Upper lobe of left lung (tissue), 6 donors: Measurements from ENCODE around the gene TRIP13. TPM values are rescaled to one million over a fixed set of nuclear protein-coding genes. Genes with fewer than 3 reads are reported as not detected.
A peak's percentile ranks its signal among the peaks of the same experiment; 100 is the strongest.

Experiments used
- ATAC-seq, 2 donors: fragments of 200-7000 bp; cut with Tn5 transposase; one replicate each; pipeline ENCODE4 v1.9.1; 2022; ENCODE audit warnings: mild to moderate bottlenecking in 2 of 2, moderate library complexity in 2 of 2; ENCODE audit not compliant: low FRiP score in 2 of 2
- DNase-seq, 2 donors: peaks; one replicate each; pipeline ENCODE4 v3.0.0-alpha.2; 2019 to 2020
- H3K27ac ChIP-seq, 4 donors: fragments of 200-600 bp; sonication (generic); one replicate each; pipeline ENCODE4 v1.5.1; 2016 to 2019
- H3K27me3 ChIP-seq, 4 donors: fragments of 200-600 bp; sonication (generic); one replicate each; pipeline ENCODE4 v1.5.1; 2017 to 2019
- H3K36me3 ChIP-seq, 4 donors: fragments of 200-600 bp; sonication (generic); one replicate each; pipeline ENCODE4 v1.5.1; 2016 to 2019
- H3K4me1 ChIP-seq, 4 donors: fragments of 200-600 bp; sonication (generic); one replicate each; pipeline ENCODE4 v1.5.1; 2018 to 2019
- H3K4me3 ChIP-seq, 4 donors: fragments of 200-600 bp; sonication (generic); one replicate each; pipeline ENCODE4 v1.5.1; 2017 to 2019; ENCODE audit warnings: mild to moderate bottlenecking in 2 of 4, moderate library complexity in 1 of 4
- H3K9me3 ChIP-seq, 4 donors: fragments of 200-600 bp; sonication (generic); one replicate each; pipeline ENCODE4 v1.5.1; 2018 to 2019
- EP300 ChIP-seq, 4 donors: sonication (generic); formaldehyde crosslinking; IDR thresholded peaks; one replicate each; pipeline ENCODE4 v1.5.1; 2017; ENCODE audit warnings: antibody characterized with exemption in 4 of 4, control low read depth in 2 of 4
- POLR2A ChIP-seq, 4 donors: fragments of 450-650 bp; IDR thresholded peaks; one replicate each; pipeline ENCODE4 v1.5.1; 2016 to 2017; ENCODE audit warnings: antibody characterized with exemption in 4 of 4, mild to moderate bottlenecking in 2 of 4
- POLR2AphosphoS5 ChIP-seq, 2 donors: sonication (generic); formaldehyde crosslinking; IDR thresholded peaks; one replicate each; pipeline ENCODE4 v1.5.1; 2017; ENCODE audit warnings: antibody characterized with exemption in 2 of 2
- WGBS, 2 donors: methylation state at CpG; one replicate each; pipeline ENCODE4 v1.1.5; 2017 to 2018; 5-methylcytosine and 5-hydroxymethylcytosine counted together
- total RNA-seq, 6 donors: library from RNA; depleted of rRNA in 4 of 6; stranded (reverse); fragments of >200 nt in 4 of 6; gene quantifications; one replicate each; pipeline versions ENCODE4 v1.1.0 to v1.2.1, GENCODE V29; 2016 to 2021
- TF ChIP-seq, protein P1 (sequence below), 6 experiments: fragments of 450-650 bp in 4 of 6; fragments of 200-600 bp in 2 of 6; sonication (generic) in 2 of 6; IDR thresholded peaks; one replicate each; pipeline ENCODE4 v1.5.1; 2016 to 2019; ENCODE audit warnings: antibody characterized with exemption in 6 of 6
- donor health status: DM: no; HTN: no; CAD: no; lungs with moderate emphysema.
- donor health status: DM: no; HTN: yes; CAD: no; lungs with severe emphysema.

TRIP13 gene
- total RNA-seq, 6 donors from 2014 or later: 1.0 to 2.1 (median 1.5) TPM

DNA sequence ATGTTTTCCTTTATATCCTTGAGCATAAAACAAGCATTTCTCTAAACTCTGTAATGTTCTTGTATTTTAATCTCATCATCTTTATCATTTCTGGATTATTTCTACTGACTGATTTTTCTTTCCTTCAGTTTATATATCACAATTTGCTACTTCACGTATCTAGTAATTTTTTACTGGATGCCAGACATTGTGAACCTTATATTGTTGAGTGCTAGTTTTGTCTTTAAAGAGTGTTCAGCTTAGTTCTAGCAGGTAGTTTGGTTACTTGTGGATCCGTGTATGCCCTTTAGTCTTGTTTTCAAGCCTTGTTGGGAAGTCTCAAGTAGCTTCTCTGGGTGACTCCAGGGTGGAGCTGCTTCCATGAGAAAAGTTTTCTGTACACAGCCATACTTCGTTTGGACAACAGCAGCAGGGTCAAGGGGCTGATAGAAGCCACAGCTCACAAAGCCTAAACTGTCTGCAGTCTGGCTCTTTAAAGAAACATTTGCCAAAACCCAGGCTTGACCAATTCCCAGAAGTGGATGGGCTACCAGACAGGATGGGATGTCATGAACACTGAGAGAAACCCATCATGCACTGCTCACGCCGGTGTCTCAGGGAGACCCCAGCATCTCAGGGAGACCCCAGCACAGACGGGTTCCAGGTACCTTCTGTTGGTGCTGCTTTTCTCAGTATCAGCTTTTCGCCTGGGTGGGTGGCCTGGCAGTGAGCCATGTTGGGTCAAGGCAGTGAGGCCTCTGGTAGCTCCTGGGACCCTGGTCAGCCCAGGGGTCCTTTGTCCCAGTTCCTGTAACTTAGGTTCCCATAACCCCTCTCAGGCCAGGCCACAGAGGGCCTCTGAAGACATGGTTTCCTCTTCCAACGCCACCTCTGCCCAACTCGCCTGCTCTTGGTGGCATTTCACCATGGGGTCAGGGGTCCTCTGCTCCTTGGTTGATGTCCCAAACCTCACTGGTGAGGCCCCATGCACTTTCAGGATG, 29.1 kb downstream of the TRIP13 start:
- no peak for TF ChIP-seq EP300 (IDR thresholded peaks at IDR 0.05)
- TF ChIP-seq POLR2AphosphoS5 (IDR thresholded peaks at IDR 0.05): no peak
- TF ChIP-seq, protein P1, sequence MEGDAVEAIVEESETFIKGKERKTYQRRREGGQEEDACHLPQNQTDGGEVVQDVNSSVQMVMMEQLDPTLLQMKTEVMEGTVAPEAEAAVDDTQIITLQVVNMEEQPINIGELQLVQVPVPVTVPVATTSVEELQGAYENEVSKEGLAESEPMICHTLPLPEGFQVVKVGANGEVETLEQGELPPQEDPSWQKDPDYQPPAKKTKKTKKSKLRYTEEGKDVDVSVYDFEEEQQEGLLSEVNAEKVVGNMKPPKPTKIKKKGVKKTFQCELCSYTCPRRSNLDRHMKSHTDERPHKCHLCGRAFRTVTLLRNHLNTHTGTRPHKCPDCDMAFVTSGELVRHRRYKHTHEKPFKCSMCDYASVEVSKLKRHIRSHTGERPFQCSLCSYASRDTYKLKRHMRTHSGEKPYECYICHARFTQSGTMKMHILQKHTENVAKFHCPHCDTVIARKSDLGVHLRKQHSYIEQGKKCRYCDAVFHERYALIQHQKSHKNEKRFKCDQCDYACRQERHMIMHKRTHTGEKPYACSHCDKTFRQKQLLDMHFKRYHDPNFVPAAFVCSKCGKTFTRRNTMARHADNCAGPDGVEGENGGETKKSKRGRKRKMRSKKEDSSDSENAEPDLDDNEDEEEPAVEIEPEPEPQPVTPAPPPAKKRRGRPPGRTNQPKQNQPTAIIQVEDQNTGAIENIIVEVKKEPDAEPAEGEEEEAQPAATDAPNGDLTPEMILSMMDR (IDR thresholded peaks at IDR 0.05): no peak
- ATAC-seq (no peak), DNase-seq (no peak)
- peaks cover 0 to 6% (median 1%) of the 10 kb centered on the region in 4 donors for H3K27me3 ChIP-seq
- H3K27ac ChIP-seq: no peak overlapping the region
- H3K36me3 ChIP-seq: no peaks in the 10 kb centered on the region
- WGBS, 2 donors: 86 to 92% methylated on average over 8 to 9 of the region's 9 CpGs
- no peak overlapping the region for H3K4me3 ChIP-seq
- no peaks in the 10 kb centered on the region for H3K9me3 ChIP-seq
- peaks cover 6 to 8% (median 7%) of the 10 kb centered on the region in 4 donors for H3K4me1 ChIP-seq

DNA sequence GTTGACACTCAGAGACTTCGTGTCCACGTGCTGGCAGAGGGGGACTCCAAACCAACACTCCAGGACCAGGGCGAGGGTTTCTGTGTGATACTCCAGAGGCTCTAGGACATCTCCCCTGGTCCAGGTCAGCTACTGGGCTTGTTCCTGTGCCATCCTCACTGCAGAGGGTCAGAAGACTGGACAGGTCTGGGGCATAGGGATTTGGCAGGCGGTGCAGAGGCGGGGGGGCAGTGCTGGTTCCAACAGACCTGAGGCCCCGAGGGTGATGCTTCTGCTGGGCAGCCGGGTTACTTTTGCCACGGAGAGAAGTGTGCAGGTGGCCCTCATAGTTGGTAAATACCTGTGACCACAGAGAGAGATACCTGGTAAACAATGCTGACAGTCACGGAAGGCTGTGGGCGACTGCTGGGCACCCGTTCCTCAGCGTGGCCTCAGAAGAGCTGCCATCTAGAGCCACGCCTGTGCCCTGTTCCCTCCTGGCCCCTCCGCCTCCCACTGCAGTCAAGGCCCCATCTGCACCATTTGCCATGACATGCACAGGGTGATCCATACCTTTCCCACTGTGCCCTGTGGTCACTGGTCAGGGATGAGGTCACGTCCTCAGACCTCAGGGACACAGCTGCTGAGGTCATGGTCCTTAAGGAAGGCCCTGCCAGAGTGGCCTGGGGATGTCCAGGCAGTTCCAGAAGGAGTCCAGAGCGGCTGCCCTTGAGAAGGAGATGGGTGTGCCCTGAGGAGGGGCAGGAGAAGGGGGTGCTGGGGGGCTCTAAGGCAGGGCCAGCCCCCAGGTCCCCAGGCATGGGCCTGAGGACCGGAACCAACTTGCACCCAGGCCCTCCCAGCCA, 30.0 kb downstream of the TRIP13 start:
- H3K4me1 ChIP-seq: peaks cover 9 to 13% (median 11%) of the 10 kb centered on the region in 4 donors
- H3K9me3 ChIP-seq: no peaks in the 10 kb centered on the region
- WGBS, 2 donors: 96 to 97% methylated on average over 4 to 17 of the region's 17 CpGs
- peaks cover 0 to 7% (median 4%) of the 10 kb centered on the region in 4 donors for H3K27me3 ChIP-seq
- no peak overlapping the region for H3K27ac ChIP-seq
- no peak for TF ChIP-seq POLR2A (IDR thresholded peaks at IDR 0.05)
- TF ChIP-seq, protein P1 (IDR thresholded peaks at IDR 0.05): no peak
- TF ChIP-seq EP300 (IDR thresholded peaks at IDR 0.05): no peak
- peak in 1 of 2 donors; percentile 51 for DNase-seq
- ATAC-seq: peak in 1 of 2 donors; percentile 35
- H3K4me3 ChIP-seq: no peak overlapping the region
- no peaks in the 10 kb centered on the region for H3K36me3 ChIP-seq

GRCh38 chr5:923281-923873, 30.7 kb downstream of the TRIP13 start:
- no peak overlapping the region for H3K4me3 ChIP-seq
- no peak overlapping the region for H3K27ac ChIP-seq
- TF ChIP-seq, protein P1 (IDR thresholded peaks at IDR 0.05): peak; percentile 63 to 91 (median 82)
- TF ChIP-seq POLR2A (IDR thresholded peaks at IDR 0.05): no peak
- peaks cover 9 to 13% (median 11%) of the 10 kb centered on the region in 4 donors for H3K4me1 ChIP-seq
- WGBS, 2 donors: 17 to 26% methylated on average over 7 to 17 of the region's 17 CpGs
- no peaks in the 10 kb centered on the region for H3K9me3 ChIP-seq
- H3K36me3 ChIP-seq: no peaks in the 10 kb centered on the region
- DNase-seq (peak; percentile 73 to 93), ATAC-seq (peak; percentile 89 to 92)
- peaks cover 0 to 7% (median 4%) of the 10 kb centered on the region in 4 donors for H3K27me3 ChIP-seq

GRCh38 chr5:926417-927171, 33.9 kb downstream of the TRIP13 start:
- H3K4me3 ChIP-seq: peak overlapping the region in 3 of 4 donors; percentile 27 to 38 (median 32)
- WGBS, 2 donors: 7 to 13% methylated on average over 32 to 58 of the region's 65 CpGs
- TF ChIP-seq POLR2A (IDR thresholded peaks at IDR 0.05) (peak in 1 of 4 donors; percentile 23), EP300 (IDR thresholded peaks at IDR 0.05) (no peak), POLR2AphosphoS5 (IDR thresholded peaks at IDR 0.05) (peak; percentile 19 to 29)
- TF ChIP-seq, protein P1 (IDR thresholded peaks at IDR 0.05): peak in 3 of 6 experiments; percentile 17 to 60 (median 56)
- DNase-seq (peak in 1 of 2 donors; percentile 88), ATAC-seq (peak; percentile 62 to 81)
- peaks cover 0 to 7% (median 4%) of the 10 kb centered on the region in 4 donors for H3K27me3 ChIP-seq
- peak overlapping the region; percentile 36 to 73 (median 56) for H3K27ac ChIP-seq
- no peaks in the 10 kb centered on the region for H3K9me3 ChIP-seq
- H3K4me1 ChIP-seq: peaks cover 9 to 13% (median 11%) of the 10 kb centered on the region in 4 donors
- H3K36me3 ChIP-seq: no peaks in the 10 kb centered on the region
